GM19438 (cell line): ENCODE results near the gene TPRG1L.

Experiments used
- ATAC-seq: cut with Tn5 transposase; IDR thresholded peaks from one replicate; pipeline ENCODE4 v1.9.1; 2021; ENCODE audit warnings: low read depth; ENCODE audit not compliant: unreplicated experiment

The TPRG1L gene

DNA sequence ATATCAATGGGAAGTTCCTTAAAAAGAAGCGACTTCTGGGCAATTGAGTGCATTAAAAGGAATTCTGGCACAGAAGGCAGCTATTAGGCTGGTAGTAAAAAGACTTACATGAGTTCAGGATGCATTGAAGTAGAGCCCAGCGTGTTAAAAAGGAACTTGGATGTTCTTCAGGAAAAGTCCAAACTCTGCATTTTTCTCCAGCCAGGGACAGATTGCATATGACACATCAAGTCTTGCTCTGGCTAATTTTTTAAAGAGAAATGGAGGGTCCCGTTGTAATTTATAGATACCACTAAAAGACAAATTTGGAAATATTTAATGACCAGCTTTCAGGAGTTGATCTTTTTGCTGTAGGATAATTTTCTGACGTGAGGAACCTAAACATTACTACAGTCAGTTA, 1.2 kb downstream of the TPRG1L start:
- no peak for ATAC-seq

DNA sequence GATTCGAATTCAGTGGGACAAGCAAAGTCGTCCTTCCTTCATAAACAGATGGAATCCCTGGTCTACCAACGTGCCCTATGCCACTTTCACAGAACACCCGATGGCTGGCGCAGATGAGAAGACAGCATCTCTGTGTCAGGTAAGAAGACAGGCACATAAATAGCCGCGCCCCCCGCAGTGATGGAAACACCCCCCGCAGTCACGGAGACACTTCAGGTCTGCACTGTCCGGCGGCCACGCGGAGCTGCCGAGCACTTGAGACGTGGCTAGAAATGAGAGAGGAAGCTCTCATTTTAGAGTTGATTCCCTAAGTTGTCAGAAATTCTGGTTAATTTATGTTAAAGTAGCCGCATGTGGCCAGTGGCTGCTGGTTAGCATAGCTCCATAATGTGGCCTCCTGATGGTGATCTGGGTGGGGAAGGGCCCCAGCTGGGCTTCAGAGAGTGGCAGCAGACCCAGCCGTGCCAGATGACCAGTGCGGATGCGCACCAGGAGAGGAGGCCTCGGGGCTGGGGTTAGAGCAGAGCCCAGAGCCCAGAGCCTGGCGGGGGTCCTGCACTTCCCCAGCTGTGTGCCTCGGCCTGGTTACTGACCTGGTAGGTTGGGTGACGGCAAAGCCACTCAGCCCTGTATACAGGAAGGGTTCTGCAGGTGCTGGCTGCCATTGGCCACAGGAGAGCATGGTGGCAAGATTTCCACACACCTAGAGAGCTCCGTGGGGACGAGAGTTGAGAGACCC, 2.9 kb downstream of the TPRG1L start:
- no peak for ATAC-seq

DNA sequence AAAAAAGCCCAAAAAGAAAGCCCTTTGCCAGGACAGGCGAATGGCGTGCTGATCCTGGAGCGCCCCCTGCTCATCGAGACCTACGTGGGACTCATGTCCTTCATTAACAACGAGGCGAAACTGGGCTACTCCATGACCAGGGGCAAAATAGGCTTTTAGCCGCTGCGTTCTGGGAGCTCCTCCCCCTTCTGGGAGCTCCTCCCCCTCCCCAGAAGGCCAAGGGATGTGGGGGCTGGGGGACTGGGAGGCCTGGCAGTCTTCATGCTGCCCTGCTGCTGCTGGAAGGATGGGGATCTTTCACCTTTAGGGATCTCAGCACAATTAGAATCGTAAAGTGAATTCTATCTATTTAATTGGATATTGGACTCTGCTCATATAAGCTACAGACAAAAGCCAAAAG, 3.6 kb downstream of the TPRG1L start:
- ATAC-seq = no peak

DNA sequence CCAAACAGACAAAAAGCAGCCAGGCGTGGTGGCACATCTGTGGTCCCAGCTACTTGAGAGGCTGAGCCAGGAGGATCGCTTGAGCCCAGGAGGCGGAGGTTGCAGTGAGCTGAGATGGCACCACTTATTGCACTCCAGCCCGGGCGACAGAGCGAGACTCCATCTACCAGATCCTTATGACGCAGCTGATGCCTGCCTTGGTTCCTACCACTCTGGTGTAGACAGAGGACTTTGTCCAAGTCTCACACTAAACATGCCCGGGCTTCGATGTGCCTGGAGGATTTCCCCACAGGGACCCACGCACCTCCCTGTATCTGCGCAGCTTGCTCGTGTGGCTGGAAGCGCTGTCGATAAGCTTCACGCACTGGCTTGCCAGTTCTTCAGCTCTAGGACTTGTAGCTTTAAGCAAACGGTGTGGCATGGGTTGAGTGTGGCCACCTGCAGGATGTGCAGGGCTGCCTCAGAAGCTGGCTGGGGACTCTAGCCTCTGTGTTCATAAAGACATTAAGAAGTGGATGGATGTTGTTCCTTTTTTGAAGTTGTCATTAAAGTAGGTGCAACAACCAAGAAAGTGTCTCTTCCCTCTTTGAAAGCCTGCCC, 4.8 kb downstream of the TPRG1L start:
- no peak for ATAC-seq

DNA sequence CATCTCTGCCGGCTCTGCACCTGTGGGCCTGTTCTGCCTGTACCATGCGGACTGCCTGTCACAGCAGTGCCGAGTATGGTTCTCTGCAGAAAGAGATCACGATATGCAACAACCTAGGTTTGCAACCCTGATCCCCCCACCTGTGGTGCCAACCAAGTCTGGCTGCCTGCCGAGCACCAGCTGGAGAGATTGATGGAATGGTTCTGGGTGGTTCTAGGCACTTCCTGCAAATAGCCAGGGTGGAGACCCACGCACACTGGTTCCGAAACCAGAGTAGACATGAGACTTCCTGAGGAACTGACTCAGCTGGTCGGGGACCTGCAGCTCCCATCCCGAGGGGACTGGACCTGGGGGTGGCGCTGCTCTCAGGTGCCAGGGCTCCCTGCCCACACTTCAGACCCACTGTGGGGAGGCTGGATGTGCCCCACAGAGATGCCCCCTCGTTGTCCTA, 5.4 kb downstream of the TPRG1L start:
- ATAC-seq = no peak

DNA sequence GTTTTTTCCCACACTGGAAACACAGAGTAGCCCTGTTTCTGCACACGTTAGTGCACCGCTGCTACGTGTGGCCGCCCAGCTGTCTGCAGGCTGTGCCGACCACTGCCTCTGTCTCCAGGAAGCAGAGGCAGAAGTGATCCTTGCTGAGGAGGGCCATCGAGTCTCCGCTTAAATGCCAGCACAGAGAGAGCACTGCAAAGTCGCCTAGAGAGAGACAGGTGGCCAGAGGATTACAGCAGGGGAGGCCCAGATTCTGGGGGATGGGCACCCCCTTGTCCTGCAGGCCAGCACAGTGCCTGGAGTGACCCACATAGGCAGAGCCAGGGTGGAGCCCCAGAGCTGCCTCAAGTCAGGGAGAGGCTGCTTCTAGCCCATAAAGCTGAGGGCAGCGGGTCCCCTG, 6.1 kb downstream of the TPRG1L start:
- ATAC-seq = no peak

DNA sequence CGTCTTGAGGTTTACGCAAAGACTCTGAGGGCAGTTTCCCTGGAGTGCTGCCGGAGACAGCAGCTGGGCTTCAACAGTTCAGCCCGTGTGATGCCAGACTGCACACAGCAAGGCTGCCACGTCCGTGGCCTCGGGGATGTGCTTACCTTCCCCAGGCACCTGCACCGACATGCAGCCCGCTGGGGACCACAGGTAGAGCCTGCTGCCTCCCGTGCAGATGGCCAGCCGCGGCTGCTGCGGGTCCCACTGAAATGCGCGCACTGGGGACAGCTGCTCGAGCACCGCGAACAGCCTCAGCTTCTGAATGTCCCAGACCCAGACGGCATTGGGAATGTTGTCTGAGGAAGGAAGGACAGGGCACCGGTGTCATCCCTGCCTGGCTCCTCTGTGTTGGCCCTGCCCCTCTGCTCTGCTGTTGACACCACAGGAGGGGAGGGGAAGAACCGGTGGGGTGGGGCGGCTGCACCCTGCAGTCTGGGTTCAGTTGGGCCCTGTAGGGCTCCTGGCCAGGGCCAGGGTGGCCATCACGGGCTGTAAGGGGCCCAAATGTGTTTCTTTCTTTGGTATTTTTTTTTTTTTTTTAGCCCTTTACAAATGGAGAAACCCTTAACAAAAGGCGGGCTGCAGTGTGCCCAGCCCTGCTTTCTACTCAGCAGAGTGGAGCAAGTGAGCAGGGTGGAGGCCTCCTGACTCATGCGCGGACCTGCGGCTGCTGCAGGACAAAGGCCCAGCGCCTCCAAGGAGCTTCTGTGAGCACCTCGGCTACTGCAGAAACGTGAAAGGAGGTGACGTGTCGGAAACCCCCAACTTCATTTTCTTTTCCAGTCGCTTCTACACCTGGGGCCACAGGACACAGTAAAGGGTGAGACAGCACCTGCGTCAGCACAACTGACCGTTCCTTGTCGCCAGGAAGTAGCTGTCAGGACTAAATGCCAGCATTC, 6.8 kb downstream of the TPRG1L start:
- ATAC-seq = no peak

DNA sequence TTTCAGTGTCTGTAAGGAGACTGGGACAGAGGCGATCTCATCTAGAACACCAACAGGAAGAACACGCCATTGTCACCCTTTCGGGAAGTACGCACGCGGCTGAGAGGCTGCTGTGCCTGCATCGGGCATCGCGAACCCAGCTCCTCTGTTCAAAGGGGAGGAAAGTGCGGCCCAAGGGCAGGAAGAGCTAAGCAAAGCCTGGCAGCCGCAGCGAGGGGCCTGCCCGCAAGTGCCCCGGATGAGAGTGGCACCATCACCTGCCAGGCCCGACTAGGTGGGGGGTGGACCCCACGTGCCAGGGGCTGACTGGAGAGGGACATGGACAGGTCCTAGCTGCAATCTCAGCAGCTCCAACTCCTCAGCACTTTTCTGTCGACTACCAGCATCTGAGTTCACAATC, 7.5 kb downstream of the TPRG1L start:
- ATAC-seq = no peak

DNA sequence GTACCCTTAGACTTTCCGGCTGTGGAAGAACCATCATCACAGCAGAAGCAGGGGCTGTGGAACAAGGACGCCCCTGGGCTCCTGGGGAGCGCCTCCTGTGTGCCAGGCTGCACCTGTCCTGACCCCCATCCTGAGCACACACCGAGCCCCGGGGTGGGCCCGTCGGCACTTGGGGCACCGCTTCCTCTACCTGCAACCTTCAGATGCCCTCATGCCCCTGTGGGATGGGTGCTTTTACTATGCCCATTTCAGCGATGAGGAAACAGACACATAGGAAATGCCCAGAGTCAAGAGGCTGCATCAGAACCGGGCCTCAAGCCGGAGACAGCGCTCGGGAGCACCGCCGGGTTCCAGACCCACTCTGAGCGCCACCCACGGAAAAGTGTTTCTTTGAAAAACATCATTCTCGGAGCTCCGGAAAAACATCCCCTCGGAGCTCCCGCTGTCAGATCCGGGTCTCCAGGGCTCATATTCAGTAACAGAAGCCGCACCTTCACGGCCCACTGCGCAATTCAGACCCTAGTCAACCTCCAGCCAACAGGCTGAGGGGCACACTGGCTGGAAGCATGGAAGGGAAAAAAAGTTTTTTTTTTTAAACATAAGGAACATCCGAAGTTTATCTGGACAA, 8.0 kb downstream of the TPRG1L start:
- no peak for ATAC-seq

DNA sequence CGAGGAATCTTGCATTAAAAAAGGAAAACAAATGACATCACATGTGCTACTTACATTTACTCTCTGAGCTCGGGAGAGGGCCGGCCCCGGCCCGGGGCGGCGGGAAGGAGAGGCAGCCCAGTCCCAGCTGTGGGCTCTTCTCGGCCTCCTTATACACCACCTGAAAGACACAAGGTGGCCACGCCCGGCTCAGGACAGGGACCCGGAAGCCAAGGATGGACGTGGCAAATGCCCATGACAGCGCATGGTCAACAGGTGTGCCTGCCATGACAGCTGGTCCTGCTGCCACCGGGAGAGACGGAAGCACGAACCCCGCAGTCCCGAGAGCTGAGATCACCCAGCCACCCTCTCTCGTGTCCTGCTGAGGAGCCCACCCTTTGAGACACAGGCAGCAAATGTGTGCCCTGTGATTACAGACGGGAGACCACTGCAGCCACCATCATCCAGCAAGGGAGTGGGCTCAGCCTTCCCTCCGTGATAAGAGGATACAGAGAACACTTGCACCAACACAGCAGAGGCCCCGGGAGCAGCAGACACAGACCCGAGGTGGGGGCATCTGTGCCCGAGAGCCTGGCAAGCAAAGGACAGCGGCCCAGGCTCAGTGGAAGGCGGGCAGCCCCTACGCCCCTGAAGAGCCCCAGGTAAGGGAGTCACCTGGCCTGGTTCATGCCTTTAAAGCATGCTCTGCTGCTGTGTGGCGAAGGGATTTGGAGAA, 8.7 kb downstream of the TPRG1L start:
- ATAC-seq = no peak

DNA sequence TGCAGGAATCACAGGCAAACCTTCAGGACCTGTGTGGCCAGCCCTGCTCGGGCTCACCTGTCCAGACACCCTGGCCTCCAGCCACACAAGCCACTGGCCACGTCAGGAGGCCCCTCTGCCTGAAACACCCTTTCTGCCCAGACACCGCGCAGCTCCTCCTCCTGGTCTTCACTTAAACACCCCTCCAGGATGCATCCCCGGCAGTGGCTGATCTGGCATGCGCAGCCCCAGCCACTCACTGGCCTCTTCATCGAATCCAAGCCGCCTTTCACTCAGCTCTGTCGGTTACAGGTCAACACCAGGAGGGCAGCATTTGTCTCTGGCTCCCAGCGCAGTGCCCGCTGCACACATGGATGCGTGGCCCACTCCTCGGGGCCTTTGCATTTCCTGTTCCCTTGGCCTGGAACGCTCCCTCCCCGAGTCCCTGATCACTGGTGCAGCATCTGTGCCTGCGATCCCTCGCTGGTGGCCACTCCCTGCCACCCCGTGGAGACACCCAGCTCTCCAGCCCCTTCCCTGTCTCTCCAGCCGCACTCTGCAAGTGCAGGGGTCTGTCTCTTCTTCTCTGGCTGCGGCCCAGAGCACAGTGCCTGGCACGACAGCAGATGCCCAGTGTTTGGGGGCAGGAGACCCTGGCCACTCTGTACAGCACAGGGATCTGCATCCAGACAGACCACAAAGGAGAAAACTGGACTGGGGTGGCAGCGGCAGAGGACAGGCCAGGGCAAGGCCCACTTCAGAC, 9.4 kb downstream of the TPRG1L start:
- no peak for ATAC-seq

DNA sequence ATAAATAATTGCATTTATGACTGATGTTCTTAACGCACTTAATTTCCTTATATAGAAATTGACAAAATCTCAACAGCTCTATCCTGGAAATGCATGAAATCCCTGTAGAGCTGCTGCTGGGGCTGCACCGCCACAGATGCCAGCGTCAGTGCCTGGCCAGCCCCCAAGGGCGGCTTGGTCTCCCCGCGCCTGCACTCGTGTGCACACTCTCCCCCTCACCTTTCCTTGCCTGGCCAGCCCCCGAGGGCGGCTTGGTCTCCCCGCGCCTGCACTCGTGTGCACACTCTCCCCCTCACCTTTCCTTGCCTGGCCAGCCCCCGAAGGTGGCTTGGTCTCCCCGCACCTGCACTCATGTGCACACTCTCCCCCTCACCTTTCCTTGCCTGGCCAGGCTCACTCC, 11.3 kb downstream of the TPRG1L start:
- no peak for ATAC-seq

DNA sequence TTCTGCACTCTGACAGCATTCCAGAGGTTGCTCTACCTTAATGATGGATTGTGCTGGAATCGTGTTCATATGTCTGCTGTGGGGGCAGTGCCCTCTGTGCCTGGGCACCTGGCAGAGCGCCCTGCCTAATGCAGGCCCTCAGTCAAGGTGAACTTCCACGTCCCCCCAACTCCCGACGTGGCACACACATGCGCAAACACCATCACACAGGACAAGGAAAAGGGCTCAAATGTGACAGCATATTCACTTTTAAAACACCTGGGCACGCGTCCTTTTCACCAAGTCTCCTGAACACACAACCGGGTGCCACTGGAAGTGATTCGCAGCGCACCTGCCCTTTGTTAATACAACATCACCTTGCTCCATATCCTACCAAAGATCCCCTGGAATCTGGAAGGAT, 11.7 kb downstream of the TPRG1L start:
- ATAC-seq = no peak

DNA sequence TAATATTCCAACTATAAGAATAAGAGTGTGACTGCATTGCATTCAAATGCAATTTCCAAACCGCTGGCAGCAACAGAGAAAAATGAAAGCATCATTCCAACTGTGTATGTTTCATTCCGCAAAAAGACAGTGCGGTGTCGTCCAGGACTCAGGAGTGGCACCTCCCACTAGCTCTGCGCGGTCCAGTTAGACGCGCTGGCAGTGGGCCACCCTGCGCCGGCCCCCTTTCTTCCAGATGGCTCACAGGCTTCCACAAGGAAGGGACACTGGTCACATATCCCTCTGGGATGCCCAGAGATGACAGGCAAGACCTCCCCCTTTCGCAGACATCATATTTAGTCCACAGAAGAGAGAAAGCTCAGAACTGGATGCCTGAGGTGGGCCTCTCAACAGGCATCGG, 13.2 kb downstream of the TPRG1L start:
- no peak for ATAC-seq

DNA sequence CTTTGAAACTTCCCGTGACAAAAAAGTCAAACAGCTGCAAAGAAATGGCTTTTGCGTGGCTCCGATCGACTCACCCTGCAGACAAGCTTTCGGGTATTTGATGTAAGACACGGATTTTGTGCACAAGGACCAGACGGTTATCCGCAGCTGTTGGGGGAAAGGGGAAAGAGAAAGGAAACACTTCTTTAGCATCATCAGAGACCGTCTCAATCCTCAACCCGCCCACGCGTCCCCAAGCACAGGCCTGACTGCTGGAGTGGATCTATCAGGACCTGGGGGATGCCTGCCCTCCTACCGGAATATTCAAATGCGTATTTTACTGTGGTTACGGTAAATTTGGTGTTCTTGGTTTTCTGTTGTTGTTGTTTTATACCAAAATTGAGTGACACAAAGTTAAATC, 13.9 kb downstream of the TPRG1L start:
- no peak for ATAC-seq

DNA sequence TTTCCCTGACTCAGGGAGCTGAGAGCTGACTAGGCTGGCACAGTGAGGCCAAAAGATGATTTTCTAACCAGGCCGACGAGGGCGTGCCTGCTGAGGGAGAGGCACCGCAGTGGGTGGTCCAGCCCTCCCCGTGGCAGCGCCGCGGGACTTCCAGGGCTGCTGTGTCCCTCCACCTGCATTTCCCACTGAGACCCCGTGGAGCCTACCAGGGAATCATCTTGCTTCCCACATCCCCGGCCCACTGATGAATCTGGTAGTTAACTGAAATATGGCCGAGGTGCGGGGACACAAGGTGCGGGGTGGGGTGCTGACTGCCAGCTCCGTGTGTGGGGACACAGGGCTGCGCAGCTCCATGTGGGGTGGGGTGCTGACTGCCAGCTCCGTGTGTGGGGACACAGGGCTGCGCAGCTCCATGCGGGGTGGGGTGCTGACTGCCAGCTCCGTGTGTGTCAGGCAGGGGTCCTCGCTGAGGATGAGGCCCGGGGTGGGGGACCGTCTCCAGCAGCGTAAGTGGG, 14.6 kb downstream of the TPRG1L start:
- ATAC-seq = no peak

DNA sequence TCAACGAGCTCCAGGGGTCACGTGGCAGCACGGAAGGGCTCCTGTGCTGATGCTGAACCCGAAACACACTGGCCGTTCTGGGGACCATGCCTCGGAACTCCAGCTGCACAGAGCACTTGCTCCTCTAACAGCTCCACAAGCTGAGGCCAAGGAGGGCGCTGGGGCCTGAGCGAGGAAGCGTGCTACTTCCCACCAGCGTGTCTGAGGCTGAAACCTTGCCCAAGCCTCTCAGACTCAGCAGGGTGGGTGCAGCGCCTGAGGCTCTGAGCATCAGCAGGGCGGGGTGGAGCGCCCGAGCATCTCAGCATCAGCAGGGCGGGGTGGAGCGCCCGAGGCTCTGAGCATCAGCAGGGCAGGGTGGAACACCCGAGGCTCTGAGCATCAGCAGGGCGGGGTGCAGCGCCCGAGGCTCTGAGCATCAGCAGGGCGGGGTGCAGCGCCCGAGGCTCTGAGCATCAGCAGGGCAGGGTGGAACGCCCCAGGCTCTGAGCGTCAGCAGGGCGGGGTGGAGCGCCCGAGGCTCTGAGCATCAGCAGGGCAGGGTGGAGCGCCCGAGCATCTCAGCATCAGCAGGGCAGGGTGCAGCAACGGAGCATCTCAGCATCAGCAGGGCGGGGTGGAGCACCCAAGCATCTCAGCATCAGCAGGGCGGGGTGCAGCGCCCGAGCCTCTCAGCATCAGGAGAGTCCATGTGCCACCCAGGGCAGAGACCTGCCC, 15.5 kb downstream of the TPRG1L start:
- no peak for ATAC-seq

DNA sequence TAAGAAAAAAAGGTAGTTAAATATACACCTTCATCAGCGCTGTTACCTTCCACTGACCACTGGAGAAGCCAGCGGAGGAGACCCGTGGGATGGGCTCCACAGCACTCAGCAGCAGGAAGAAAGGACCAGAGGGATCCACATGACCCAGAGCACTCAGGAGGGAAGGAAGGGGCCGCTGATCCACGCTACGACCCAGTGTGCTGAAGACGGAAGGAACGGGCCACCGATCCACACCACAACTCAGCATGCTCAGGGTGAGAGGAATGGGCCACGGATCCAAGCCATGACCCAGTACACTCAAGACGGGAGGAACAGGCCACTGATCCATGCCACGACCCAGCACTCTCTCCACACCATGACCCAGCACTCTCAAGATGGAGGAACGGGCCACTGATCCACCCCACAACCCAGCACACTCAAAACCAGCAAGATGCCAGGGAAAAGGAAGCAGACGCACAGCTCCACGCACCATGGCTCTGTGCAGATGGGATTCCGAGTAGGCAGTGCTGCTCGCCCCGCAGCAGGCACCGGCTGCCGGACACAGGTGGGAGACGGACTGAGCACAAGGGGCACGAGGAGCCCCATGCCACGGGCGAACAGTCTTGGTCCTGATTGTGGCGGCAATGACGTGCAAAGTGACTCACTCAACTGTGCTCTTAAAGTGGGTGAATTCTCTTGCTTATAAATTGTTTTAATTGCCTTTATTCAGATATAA, 16.4 kb downstream of the TPRG1L start:
- no peak for ATAC-seq
